Cardiac septum (tissue), 1 donor: ENCODE measurements around the gene CDX2. TPM values are rescaled to one million over a fixed set of nuclear protein-coding genes. Genes with fewer than 3 reads are reported as not detected.

ENCODE experiments used
- DNase-seq: peaks from one replicate; pipeline ENCODE4 v3.0.0-alpha.2; 2020; ENCODE audit warnings: low spot score
- intact Hi-C: fragments of 100-400 bp; cut with DNase I; formaldehyde crosslinking; loops from one replicate; pipeline ENCODE4 v1.14.0; 2022
- total RNA-seq: library from RNA; stranded (reverse); fragmentation: NEBNext Ultra II Directional; extraction: Animal tissue kit (Norgen Biotek cat#: 25700); gene quantifications from one replicate; pipeline ENCODE4 v1.2.1, GENCODE V29; 2021
- donor health status: DM: no; HTN: no; CAD: no.

CDX2 gene
- total RNA-seq, 1 donor from 2014 or later: not detected

DNA sequence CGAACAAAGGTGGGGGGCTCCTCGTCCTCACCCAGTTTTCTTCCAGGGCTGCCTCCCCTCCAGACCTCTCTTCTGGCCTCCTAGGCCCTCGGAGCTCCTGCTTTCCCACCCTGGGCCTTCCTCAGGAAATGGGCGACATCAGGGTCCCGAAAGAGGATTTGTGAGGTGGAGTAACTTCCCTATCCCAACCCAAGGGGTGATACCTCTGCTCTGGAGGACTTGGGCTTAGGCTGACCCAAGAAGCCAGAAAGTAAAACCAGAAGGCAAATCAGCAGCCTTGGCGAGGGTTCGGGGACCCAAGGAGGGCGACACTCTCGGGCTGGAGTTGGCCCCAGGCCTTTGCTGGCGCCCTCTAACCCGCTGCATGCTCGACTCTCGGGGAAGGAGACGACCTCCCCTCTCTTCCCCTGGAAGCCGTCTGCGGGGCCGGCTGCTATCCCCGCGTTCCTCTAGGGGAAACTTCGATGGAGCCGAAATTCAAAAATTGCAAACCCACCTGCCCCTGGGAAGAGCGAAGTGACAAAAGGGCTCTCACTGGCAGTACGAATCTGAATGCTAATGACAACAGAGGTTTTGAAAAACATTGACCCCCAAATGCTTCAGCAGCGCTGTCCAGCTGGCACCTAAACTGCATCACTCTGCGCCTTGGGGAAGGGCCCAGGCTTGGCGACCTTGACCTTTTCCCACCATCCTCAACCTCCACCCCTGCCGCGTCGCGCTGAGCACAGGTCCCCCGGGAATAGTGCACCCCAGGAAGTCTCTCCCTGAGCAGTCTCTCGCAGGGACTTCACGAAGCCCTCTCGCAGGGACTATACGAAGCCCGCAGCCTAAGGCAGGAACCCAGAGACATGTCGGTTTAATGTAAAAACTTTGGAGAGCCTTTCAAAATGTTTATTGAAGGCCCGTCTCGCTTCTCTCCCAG lies 46.9 kb downstream of the CDX2 start:
- DNase-seq: no peak
- intact Hi-C loops: no loop called here

DNA sequence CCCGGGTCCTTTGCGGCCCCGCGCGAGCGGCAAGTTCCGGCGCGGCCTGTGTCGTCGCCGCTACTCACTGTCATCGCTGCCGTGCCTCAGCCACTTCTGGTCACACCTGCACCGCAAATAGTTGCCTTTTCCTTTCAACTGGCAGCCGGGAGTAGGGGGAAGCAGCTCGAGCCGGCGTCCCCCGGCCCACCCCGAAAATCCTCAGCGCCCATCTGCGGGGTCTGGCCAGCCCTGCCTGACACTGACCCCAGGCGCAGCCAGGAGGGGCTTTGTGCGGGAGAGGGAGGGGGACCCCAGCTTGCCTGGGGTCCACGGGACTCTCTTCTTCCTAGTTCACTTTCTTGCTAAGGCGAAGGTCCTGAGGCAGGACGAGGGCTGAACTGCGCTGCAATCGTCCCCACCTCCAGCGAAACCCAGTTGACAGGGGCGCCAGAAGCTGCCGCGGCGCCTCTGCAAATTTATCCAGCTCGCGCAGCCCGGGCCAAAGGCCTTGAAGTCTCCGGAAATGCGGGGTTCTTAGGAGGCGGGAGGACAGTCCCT lies 47.6 kb downstream of the CDX2 start:
- intact Hi-C loops: no loop called here
- no peak for DNase-seq

DNA sequence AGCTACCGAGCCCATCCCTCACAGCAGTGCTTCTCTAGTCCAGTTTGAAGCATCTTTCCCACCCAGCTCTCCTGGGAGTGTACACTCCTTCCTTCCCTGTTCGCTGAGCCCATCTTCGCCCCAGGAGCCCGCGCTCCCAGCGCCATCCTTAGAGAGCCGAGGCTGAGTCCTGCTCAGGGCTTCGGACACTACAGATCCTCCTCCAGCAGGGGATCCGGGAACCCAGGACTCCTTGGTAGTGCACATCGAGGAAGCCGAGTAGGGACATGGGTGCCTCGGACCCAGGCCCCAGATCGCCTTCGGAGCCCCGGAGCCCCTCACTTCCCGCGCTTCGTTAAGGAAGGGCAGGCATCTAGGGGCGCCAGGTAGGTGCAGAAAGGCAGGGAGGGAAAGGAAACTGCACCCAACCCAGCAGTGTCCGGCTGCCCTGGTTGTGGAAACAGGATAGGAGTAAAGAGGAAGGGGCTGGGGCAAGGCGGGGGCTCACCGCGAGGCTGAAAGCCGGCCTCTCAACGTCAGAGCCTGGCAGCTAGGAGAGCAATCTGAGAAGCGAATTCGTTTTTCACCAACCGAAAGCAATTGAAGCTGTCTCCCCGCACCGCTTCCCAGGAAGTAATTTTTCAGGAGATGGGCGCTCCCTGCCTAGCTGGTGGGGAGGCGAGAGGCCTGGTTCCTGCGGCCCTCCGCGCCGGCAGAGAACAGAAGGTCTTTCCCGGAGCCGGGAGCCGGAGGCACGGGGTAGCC lies 48.3 kb downstream of the CDX2 start:
- intact Hi-C loops: no loop called here
- DNase-seq: no peak

DNA sequence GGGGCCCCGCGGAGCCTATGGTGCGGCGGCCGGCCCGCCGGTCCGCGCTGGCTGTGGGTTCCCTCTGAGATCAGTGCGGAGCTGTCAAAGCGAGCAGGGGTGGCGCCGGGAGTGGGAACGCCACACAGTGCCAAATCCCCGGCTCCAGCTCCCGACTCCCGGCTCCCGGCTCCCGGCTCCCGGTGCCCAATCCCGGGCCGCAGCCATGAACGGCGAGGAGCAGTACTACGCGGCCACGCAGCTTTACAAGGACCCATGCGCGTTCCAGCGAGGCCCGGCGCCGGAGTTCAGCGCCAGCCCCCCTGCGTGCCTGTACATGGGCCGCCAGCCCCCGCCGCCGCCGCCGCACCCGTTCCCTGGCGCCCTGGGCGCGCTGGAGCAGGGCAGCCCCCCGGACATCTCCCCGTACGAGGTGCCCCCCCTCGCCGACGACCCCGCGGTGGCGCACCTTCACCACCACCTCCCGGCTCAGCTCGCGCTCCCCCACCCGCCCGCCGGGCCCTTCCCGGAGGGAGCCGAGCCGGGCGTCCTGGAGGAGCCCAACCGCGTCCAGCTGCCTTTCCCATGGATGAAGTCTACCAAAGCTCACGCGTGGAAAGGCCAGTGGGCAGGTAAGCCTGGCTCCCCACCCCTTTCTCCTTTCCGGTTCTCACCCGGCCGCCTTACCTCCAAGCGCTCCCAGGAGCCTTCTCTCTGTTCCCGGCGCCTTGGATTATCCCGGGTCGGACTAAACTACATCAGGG lies 49.0 kb downstream of the CDX2 start, which contains the start of gene PDX1:
PDX1 (plus strand) TSS at position 67 of the 743 bp plus-strand sequence; CDS start at position 206, 139 bp downstream.
- intact Hi-C loops: no loop called here
- no peak for DNase-seq

DNA sequence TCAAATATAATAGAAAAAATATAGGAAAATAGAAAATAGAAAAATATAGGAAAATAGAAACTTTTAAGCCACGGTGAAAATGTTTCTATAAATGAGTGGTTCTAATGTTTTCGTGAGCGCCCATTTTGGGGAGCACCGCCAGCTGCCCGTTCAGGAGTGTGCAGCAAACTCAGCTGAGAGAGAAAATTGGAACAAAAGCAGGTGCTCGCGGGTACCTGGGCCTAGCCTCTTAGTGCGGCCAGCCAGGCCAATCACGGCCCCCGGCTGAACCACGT lies 49.5 kb downstream of the CDX2 start:
- intact Hi-C loops: no loop called here
- DNase-seq: no peak

DNA sequence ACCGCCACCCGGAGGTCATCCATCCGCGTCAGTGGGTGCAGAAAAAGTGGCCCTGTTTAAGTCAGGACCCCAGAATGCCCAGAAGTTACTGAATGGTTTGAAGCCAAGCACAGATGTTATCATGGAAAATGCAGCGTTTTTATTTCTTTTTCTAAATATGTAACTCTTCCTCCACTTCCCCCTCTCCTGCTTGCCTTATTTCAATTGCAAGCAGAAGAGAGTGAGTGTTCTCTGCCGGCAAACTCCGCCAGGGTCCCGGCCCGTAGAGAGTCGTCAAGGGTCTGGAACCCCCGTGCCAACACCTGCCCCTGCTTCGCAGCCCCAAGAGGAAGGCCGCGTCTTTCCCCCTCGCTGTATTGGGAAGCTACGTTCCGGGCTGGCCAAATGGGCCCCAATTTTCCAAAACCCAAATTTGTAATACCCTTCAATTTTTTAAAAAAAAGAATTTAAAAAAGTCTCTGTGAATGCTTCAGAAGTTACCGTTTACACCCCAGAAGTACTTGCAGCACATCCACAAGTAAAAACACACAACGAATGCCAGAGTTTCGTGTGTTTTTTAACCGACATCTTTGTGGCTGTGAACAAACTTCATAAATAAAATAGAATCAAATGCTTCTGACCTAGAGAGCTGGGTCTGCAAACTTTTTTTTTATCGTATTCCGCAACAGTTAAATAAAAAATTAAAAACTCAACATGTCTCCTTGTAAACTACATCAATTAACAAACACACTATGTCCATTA lies 50.0 kb downstream of the CDX2 start:
- DNase-seq: no peak
- intact Hi-C loops: no loop called here

DNA sequence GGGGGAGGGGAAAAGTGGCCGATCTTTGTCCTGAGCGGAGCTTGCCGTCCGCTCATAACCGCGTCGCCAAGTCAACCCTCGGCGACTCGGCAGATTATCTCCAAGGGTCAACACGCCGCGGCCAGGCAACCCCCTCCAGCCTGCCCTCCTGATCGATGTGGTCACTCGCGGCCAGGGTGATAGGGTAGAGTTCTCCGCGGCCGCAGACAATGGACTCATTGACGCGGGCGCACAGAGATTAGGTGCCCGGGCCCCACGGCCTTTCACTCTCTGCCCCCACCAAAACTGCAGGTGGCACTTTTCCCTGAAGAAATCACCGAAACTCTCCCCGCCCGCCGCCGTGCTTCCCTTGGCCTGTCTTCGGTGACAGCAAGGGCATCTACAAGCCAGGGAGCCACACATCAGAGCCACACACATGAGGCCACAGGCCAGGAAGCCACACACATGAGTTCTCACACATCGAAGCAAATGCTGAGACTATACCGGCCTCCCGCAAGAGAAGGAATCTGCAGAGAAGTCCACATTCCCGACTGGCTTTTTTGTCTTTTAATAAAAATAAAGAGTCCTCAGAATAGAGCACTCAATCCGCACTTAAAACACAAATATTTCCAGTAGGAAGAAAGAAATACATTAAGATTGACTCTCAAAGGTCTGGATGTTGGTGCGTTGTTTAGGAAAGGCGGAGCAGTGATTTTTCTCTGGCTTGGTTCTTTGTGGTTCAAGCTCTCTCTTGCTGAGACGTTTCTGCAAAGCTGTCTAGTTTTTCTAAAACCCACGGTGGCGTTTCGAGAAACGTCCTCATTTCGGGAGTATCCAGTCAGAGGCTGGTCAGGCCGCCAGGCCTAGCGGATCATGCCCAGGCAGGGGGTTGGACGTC lies 50.8 kb downstream of the CDX2 start:
- no peak for DNase-seq
- intact Hi-C loops: no loop called here

DNA sequence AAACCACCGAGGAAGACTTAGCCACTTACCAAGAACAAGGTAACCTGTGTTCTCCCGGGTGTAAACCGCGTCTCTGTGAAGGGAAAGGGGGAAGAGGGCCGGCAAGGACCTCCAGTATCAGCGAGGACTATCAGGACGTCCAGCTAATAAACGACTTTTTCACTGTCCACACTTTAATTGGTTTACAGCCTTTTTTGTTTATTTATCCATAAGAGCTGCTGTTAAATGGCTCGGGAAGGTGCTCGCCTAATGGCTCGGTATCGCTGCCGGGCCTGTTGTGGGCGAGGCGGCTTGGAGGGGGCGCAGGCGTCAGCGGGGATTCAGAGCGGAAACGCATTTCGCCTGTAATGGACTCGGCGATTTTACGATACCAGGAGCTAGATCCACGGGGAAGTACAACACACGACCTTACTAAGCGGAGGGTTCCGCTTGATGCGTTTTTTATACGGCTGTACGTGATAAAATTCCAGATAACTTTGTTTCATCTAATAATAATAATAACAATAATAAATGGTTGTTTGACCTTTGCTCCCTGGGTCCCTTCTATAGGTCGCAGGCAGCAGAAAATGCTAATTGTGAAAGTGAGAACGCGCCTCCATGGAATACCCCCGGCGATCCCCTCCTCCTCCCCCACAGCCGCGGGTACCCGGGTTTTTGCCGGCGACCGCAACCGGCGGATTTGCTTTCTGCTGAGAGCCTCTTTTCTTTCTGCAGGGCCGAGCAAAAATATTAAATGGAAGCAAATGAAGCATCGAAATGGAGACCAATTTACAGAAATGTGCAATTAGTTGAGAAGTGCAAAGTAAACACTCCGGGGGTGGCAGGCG lies 51.8 kb downstream of the CDX2 start:
- DNase-seq: no peak
- intact Hi-C loops: no loop called here

DNA sequence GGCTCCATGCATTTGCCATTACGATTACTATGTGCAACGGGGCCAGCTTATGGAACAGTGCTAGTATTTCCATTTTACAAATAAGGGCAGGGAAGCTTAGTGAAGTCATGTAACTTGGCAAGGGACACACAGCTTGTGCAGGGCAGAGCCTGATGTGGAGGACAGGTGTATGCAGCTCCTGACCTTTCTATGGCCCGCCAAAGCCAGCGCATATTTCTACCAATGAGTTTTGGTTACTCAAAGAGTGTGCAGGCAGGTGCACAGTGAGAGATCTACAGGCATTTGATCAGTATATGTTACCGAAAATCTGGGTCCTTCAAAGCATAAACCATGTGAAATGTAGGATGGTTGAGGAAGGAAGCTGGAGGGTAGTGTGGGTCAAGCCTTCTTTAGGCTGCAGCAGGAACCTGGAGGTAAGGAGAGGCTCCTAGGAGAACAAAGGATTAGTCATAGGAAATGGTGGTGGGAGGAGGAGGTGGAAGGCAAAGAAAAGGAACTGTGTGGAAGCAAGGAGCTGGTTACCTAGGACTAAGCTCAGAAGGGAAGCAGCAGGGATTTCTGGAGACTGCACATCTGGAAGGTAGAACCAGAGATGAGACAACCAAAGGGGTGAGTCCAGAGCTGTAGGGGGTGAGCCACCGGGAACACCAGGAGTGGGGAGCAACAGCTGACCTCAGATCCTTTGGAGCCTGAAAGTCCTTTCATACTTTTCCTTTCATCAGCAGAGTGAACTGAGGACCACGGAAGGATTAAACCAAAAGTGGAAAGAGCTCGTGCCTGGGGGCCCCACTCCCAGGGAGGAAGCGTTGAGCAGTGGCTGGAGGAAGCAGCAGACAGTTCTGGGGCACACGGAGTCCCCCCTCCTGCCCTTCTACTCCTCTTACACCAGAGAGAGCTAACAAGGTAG lies 53.6 kb downstream of the CDX2 start:
- no peak for DNase-seq
- intact Hi-C loops: no loop called here

DNA sequence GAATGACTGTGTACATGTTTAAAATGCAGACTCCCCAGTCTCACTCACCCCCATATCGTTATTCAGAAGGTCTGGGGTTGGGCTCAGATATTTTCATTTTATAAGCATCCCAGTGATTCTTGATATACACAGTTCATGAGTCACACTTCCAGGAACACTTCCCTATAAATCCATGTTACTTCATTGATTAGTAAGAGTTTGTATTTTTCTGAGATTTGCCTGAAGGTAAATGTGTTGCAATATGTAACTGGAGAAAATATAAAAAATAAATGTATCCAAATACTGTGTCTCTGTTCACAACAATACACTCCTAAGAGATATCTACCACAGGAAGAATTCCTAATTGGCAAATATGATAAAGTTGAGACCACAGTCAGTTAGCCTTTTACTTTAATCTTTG lies 56.0 kb downstream of the CDX2 start:
- intact Hi-C loops: no loop called here

DNA sequence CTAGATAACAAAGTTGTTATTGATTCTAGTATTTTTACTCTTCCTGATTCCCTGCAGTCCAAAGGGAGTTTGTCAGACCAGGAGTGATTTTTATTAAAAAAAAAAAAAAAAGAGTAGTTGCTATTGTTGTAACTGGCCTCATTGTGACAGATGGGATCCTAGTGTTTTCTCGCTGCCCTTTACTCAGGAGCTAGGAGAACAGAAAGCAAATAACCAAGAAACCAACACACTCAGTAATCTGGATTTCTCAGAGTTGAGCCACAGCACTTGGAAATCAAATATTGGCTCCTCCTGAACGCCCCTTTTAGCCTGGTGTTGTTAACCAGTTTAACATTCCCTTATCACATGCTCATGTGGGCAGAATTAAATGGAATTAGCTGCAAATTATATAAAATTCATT lies 57.6 kb downstream of the CDX2 start:
- DNase-seq: no peak
- intact Hi-C loops: no loop called here

More for the DNA sequence above, 56.0 kb downstream of the CDX2 start:
- DNase-seq: no peak

Other genes starting within 250 kb of the CDX2 start
- gene GSX1, start 176.8 kb downstream of the CDX2 start, total RNA-seq: not detected
- not detected for gene PDX1, start 49.3 kb downstream of the CDX2 start, total RNA-seq
- not detected for gene URAD, start 19.4 kb upstream of the CDX2 start, total RNA-seq
- 0.05 TPM for gene FLT3, start 131.3 kb upstream of the CDX2 start, total RNA-seq
- gene PAN3, start 169.2 kb upstream of the CDX2 start, total RNA-seq: 12.7 TPM